GM19035 (cell line): ENCODE data around the gene CCDC88C.

ENCODE experiments used
- ATAC-seq: cut with Tn5 transposase; IDR thresholded peaks from one replicate; pipeline ENCODE4 v1.9.1; 2021; ENCODE audit not compliant: unreplicated experiment

Gene CCDC88C

GRCh38 chr14:91295851-91296796, 121.5 kb downstream of the CCDC88C start:
- no peak for ATAC-seq

GRCh38 chr14:91295276-91295845, 122.3 kb downstream of the CCDC88C start:
- no peak for ATAC-seq

- no peak for ATAC-seq
Measured at GRCh38 chr14:91294153-91294552, 123.5 kb downstream of the CCDC88C start.

GRCh38 chr14:91293281-91293680, 124.3 kb downstream of the CCDC88C start:
- no peak for ATAC-seq

GRCh38 chr14:91292491-91292890, 125.1 kb downstream of the CCDC88C start:
- ATAC-seq, result no peak

DNA sequence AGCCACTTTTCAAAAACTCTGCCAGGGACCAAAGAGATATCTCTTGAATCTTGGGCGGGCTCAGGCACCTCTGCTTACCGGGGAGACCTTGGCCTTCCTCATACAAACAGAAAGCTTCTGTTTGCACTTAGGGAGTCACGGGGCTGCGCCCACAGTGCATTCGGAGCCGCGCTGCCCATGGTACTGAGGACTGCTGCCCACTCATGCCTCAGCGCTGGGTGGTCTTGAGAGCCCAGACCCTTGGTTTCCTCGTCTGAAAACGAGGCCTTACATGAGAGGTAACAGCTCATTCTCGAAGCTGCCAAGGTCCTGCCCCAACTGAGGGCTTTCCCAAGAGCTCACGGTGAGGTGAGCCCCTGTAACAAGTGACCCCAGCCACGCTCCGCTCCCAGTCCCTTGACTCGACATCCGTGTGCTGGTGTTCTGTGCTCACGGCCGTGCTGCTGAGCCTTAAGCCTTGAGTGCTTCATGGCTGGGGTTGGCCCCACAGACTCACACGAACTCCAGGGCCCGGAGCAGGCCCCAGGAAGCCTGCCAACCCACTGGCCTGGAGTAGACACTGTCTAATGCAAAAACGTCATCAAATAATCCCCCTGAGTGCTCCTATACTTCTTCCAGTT, 125.7 kb downstream of the CCDC88C start:
- no peak for ATAC-seq

DNA sequence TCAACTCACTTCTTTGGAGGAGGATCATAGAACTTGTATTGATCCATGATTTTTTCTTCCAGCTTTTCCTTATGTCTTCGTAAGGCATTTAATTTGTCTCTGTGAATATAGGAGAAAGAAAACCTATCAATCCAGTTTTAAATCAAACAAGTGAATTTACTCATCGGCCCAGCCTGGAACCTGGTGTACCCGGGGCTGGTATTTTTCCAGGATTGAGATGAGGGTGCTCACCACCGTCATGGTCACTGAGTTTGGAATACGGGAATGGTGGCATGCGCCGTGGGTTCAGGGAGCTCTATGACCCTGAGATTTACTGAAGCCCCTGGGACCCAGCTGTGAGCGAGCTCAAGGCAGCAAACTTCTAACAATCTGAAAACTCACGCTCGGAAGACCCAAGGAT, 126.6 kb downstream of the CCDC88C start:
- no peak for ATAC-seq

- no peak for ATAC-seq
Measured at GRCh38 chr14:91289464-91289863, 128.2 kb downstream of the CCDC88C start.

GRCh38 chr14:91288876-91289275, 128.7 kb downstream of the CCDC88C start:
- ATAC-seq, result no peak

DNA sequence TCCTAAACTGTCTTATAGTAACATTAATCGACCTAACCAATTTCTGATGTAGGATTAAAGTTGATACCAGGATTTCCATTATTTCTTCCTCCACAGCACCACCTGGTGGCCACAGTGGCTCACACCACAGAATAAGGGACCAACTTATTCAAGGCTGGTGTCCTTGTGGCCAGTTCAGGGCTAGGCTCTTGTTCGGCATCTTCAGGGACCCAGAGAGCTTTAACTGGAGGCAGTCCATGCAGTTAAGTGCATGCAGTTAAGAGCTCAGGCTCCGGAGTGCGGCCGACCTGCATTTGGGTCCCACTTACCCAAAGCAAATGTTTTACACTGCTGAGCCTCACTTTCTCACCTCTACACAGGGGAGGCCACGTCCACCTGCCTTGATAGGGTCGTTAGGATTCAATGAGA, 131.1 kb downstream of the CCDC88C start:
- no peak for ATAC-seq

DNA sequence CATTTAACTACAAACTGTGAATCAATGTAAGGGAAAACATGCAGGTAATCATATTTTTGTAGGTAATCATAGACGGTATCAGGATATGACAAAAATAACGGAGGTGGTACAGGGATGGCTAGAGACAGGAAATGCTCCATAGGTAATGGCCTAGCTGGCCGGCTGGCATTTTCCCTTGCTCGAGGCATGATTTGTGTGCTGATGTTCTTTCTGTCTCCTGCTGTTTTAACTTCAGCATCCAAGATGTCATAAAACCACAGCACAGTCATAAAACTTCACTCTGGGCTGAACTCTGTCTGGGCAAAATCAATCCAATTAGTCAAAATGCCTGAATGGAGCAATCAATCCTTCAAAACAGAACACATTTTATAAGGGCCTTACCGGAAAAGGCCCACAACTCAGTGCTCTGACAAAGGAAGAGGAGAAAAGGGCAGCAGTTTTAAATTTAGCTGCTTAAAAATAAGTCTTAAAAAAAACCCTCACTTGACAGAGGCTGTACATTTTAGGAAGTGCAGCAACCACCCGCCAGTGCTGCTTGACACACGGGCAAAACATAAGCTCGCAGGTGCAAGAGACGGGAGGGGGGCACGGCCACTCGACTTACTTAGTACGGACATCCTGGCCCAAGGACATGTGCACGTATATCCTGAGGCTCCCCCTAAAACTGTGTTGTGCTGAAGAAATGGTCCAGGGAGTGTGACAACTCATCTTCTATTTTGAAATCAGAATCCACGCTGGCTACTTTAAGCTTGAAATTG, 132.7 kb downstream of the CCDC88C start:
- ATAC-seq, result no peak

DNA sequence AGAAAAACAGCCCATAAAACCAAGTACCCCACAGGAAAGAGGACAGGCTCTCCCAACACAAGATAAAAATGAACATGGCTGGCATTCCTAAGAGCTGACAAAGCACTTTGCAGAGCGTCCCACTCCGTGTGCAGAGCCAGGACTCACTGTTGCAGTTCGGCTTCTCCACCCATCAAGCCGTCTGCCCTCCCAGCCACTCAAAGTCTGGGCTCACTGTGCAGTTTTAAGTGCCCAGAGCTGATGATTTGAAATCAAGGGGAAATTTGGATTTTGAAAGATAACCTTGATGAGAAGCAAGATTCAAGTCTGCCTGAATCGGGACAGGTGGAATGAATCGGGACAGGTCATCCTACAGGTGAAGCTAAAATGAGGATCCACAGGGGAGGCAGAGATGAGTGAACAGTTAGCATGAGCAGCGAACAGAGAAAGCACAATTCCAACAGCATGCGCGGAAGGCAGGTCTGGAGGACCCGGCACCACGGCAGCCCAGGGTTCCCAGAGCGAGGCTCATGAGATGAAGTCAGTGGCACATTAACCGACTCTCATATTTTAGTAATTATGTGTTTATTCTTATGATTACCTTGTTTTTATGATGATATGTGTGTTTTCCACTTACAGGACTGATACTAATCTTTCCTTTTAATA, 133.4 kb downstream of the CCDC88C start:
- ATAC-seq, result no peak

DNA sequence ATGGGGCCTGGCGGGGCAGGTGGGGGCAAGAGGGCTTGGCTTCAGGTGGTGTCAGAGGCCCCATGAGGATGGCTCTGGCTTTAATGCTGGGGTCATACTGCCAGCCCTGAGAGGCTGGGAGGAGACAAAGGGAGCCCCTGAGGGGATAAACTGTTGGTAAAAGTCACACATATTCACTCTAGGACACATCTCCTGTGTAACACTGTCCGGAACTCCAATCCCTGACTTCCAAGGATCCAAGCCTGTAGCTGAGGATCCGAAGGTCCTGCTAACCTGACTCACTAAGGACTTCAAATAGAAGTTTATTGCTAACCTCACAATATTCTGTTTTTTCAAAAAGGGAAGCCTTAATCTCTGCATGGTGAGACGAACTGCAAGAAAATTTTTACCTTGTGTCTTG, 134.0 kb downstream of the CCDC88C start:
- no peak for ATAC-seq

DNA sequence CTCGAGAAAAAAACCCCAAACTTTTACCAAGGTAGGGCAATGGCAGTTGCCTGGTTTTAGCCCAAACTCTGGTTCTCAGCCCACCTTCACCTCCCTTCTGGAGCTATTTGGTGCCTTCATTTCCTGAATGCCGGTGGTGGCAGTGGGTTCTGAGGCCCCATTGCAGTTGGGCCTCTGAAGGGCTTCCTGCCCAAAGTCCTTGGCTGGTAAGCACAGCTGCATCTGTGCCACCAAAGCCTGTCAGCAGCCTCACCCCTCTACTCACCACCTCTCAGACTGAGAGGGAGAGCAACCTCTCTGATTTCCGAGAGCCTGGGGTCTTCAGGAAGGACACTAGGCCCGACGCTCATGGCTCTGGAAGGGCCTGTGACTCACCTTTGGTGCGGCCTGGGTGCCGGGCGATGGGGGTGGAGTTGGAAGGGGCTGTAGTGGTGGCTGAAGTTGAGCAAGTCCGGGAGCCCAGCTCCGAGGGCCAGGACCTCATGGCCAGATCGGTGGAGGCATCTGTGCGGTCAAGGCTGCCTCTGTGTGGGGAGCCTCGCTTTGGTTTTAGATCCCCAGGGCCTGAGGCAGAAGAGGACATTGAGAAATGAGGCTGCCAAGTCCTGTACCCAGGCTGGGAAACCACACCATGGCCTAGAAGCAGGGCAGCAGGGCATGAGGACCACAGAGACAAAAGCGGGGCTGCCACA, 134.5 kb downstream of the CCDC88C start:
- ATAC-seq, result no peak

- no peak for ATAC-seq
Measured at GRCh38 chr14:91281346-91281745, 136.3 kb downstream of the CCDC88C start.

DNA sequence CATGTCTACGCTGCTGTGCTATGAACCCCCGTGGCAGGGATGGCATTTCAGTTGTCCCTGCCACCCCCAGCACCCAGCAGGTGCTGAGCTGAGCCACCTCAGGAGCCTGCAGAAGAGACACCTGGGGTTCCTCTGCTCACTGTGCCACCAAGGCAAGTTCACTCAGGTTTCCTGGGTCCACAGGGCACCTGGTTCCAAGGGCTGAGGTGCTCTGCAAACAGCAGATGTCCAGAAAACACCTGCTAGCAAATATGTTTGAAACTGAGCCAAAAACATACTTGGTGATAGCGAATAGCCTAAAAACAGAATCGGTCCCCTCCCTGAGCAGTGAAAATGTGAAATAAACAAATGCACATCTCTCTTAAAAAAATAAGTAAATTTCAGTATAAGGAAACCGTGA, 137.5 kb downstream of the CCDC88C start:
- no peak for ATAC-seq

- ATAC-seq, result no peak
Measured at GRCh38 chr14:91279354-91279753, 138.3 kb downstream of the CCDC88C start.

DNA sequence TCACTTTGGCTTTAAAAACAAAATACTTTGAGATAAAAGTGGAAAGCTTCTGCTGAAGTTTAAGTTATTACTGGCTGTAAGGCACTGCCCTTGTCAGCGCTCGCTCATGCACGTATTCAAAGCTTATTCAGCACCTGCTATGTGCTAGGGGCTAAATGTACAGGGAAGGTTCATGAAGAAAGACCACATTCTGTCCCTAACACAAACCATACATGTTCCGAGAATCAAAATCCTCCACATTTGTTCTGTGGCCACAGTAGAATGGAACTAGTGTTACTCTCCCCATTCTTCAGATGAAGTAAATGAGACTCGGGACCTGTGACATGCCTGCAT, 139.3 kb downstream of the CCDC88C start:
- ATAC-seq, result no peak

DNA sequence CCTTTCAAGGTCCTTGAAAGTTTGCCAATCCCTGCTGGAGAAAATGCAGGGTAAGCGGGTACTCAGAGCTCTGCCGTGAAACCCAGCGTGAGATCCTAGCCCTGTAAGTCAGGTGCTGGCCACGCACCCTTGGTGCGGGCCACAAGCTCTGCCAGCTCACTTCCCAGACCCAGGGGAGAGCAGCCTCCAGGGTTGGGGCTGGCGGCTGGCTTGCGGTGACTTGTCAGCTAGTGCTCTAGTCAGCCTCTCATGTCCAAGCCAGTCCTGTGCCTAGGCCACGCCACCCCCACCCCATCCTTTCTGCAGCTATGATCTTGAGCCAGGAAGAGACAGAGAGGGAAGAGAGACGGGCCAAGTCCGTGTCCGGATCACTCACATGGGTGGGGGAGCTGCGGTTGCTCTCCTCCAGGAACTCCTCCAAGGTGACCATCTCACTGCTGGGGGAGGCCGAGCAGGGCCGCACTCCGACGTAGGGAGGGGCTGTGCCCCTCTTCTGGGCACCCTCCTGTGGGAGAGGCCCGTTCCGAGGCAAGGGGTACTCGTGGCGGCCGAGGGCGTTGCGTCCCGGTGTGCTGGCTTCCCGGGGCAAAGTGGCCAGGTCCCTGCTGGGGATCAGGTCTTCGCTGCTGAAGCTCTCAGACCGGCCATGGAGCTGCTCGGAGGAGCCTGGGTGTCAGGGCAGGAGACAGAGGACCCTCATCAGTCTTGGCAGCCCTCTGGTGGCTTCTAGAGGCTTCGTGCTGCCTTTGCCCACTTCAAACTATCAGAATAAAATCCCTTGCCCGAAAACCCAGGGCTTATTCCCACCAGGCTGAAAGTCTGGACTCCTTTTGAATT, 139.9 kb downstream of the CCDC88C start:
- ATAC-seq, result no peak
